ENCODE data around the gene PKD1L1.

Gene PKD1L1

GRCh38 chr7:47763063-47763974 is 184.9 kb downstream of the PKD1L1 start (continued):
- TF ChIP-seq ARNTL (CRISPR knock-in tag; IDR thresholded peaks at IDR 0.05; ENCODE audit: borderline replicate concordance, low read depth) = no peak
- TF ChIP-seq RARB (CRISPR knock-in tag; IDR thresholded peaks at IDR 0.05) = peak; percentile 89
- peak; percentile 99 for TF ChIP-seq TCF4 (CRISPR knock-in tag; IDR thresholded peaks at IDR 0.05; ENCODE audit: borderline replicate concordance)
- TF ChIP-seq ZFP30 (CRISPR knock-in tag; IDR thresholded peaks at IDR 0.05) = no peak
- TF ChIP-seq, protein P1, sequence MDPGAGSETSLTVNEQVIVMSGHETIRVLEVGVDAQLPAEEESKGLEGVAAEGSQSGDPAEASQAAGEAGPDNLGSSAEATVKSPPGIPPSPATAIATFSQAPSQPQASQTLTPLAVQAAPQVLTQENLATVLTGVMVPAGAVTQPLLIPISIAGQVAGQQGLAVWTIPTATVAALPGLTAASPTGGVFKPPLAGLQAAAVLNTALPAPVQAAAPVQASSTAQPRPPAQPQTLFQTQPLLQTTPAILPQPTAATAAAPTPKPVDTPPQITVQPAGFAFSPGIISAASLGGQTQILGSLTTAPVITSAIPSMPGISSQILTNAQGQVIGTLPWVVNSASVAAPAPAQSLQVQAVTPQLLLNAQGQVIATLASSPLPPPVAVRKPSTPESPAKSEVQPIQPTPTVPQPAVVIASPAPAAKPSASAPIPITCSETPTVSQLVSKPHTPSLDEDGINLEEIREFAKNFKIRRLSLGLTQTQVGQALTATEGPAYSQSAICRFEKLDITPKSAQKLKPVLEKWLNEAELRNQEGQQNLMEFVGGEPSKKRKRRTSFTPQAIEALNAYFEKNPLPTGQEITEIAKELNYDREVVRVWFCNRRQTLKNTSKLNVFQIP (CRISPR knock-in tag; IDR thresholded peaks at IDR 0.05; ENCODE audit: borderline replicate concordance, low read depth) = 0 out of 2 replicates have a peak, but pooled peaks have one; percentile 2
- TF ChIP-seq ZC3H10 (CRISPR knock-in tag; IDR thresholded peaks at IDR 0.05) = peak; percentile 73
- TF ChIP-seq ISL1 (CRISPR knock-in tag; IDR thresholded peaks at IDR 0.05) = peak; percentile 86
- peak; percentile 33; the same call in 1 of the 2 replicates for TF ChIP-seq ZNF8 (CRISPR knock-in tag; IDR thresholded peaks at IDR 0.05)
- TF ChIP-seq ZFP3 (CRISPR knock-in tag; IDR thresholded peaks at IDR 0.05) = peak; percentile 56
- peak; percentile 79 for TF ChIP-seq CSDC2 (CRISPR knock-in tag; IDR thresholded peaks at IDR 0.05)
- TF ChIP-seq PPARA (CRISPR knock-in tag; IDR thresholded peaks at IDR 0.05; ENCODE audit: borderline replicate concordance) = no peak
- TF ChIP-seq SNAI2 (CRISPR knock-in tag; IDR thresholded peaks at IDR 0.05) = peak; percentile 67; the same call in 1 of the 2 replicates
- TF ChIP-seq, protein P2, sequence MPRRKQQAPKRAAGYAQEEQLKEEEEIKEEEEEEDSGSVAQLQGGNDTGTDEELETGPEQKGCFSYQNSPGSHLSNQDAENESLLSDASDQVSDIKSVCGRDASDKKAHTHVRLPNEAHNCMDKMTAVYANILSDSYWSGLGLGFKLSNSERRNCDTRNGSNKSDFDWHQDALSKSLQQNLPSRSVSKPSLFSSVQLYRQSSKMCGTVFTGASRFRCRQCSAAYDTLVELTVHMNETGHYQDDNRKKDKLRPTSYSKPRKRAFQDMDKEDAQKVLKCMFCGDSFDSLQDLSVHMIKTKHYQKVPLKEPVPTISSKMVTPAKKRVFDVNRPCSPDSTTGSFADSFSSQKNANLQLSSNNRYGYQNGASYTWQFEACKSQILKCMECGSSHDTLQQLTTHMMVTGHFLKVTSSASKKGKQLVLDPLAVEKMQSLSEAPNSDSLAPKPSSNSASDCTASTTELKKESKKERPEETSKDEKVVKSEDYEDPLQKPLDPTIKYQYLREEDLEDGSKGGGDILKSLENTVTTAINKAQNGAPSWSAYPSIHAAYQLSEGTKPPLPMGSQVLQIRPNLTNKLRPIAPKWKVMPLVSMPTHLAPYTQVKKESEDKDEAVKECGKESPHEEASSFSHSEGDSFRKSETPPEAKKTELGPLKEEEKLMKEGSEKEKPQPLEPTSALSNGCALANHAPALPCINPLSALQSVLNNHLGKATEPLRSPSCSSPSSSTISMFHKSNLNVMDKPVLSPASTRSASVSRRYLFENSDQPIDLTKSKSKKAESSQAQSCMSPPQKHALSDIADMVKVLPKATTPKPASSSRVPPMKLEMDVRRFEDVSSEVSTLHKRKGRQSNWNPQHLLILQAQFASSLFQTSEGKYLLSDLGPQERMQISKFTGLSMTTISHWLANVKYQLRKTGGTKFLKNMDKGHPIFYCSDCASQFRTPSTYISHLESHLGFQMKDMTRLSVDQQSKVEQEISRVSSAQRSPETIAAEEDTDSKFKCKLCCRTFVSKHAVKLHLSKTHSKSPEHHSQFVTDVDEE (CRISPR knock-in tag; IDR thresholded peaks at IDR 0.05) = peak; percentile 97
- peak; percentile 78 for TF ChIP-seq GLIS3 (CRISPR knock-in tag; IDR thresholded peaks at IDR 0.05)

- TF ChIP-seq ZNF565 (CRISPR knock-in tag; conservative IDR thresholded peaks at IDR 0.05; ENCODE audit: low read depth) (0 out of 2 replicates have a peak, but pooled peaks have one; percentile 18), ZNF70 (CRISPR knock-in tag; IDR thresholded peaks at IDR 0.05) (no peak), ZNF8 (CRISPR knock-in tag; IDR thresholded peaks at IDR 0.05) (no peak), OSR1 (CRISPR knock-in tag; IDR thresholded peaks at IDR 0.05) (no peak), CREB5 (CRISPR knock-in tag; IDR thresholded peaks at IDR 0.05; ENCODE audit: low read depth) (no peak), SNAI2 (CRISPR knock-in tag; IDR thresholded peaks at IDR 0.05) (no peak; the same call in none of the 2 replicates), ESRRG (CRISPR knock-in tag; IDR thresholded peaks at IDR 0.05) (no peak), BACH2 (CRISPR knock-in tag; IDR thresholded peaks at IDR 0.05; ENCODE audit: borderline replicate concordance) (no peak), ZFP30 (CRISPR knock-in tag; IDR thresholded peaks at IDR 0.05) (0 out of 2 replicates have a peak, but pooled peaks have one; percentile 16), CSDC2 (CRISPR knock-in tag; IDR thresholded peaks at IDR 0.05) (peak; percentile 90; the same call in 1 of the 2 replicates), ZFP3 (CRISPR knock-in tag; IDR thresholded peaks at IDR 0.05) (peak; percentile 49; the same call in 1 of the 2 replicates), TOX (CRISPR knock-in tag; IDR thresholded peaks at IDR 0.05; ENCODE audit: borderline replicate concordance) (no peak), PPARA (CRISPR knock-in tag; IDR thresholded peaks at IDR 0.05; ENCODE audit: borderline replicate concordance) (no peak), ARNTL (CRISPR knock-in tag; IDR thresholded peaks at IDR 0.05; ENCODE audit: borderline replicate concordance, low read depth) (no peak)
- TF ChIP-seq, protein P3, sequence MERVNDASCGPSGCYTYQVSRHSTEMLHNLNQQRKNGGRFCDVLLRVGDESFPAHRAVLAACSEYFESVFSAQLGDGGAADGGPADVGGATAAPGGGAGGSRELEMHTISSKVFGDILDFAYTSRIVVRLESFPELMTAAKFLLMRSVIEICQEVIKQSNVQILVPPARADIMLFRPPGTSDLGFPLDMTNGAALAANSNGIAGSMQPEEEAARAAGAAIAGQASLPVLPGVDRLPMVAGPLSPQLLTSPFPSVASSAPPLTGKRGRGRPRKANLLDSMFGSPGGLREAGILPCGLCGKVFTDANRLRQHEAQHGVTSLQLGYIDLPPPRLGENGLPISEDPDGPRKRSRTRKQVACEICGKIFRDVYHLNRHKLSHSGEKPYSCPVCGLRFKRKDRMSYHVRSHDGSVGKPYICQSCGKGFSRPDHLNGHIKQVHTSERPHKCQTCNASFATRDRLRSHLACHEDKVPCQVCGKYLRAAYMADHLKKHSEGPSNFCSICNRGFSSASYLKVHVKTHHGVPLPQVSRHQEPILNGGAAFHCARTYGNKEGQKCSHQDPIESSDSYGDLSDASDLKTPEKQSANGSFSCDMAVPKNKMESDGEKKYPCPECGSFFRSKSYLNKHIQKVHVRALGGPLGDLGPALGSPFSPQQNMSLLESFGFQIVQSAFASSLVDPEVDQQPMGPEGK (CRISPR knock-in tag; IDR thresholded peaks at IDR 0.05; ENCODE audit: borderline replicate concordance) = no peak; the same call in 1 of the 2 replicates
- TF ChIP-seq, protein P4, sequence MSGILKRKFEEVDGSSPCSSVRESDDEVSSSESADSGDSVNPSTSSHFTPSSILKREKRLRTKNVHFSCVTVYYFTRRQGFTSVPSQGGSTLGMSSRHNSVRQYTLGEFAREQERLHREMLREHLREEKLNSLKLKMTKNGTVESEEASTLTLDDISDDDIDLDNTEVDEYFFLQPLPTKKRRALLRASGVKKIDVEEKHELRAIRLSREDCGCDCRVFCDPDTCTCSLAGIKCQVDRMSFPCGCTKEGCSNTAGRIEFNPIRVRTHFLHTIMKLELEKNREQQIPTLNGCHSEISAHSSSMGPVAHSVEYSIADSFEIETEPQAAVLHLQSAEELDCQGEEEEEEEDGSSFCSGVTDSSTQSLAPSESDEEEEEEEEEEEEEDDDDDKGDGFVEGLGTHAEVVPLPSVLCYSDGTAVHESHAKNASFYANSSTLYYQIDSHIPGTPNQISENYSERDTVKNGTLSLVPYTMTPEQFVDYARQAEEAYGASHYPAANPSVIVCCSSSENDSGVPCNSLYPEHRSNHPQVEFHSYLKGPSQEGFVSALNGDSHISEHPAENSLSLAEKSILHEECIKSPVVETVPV (CRISPR knock-in tag; IDR thresholded peaks at IDR 0.05) = no peak
- TF ChIP-seq, protein P2 (CRISPR knock-in tag; IDR thresholded peaks at IDR 0.05) = no peak
- TF ChIP-seq, protein P1 (CRISPR knock-in tag; IDR thresholded peaks at IDR 0.05; ENCODE audit: borderline replicate concordance, low read depth) = no peak
- ATAC-seq = no peak
Observed at GRCh38 chr7:47762746-47763062, 185.6 kb downstream of the PKD1L1 start.
